HEK293 (cell line): ENCODE results near the gene PIGX.

Experiments
- CTCF ChIA-PET: fragments of 350-600 bp; formaldehyde crosslinking; extraction: SDS; loops from one replicate; lab custom pipeline; 2021; ENCODE audit warnings: antibody characterized with exemption; lab: Yijun Ruan, JAX
- POLR2A ChIA-PET: fragments of 300-600 bp; formaldehyde crosslinking; extraction: SDS; loops from one replicate; lab custom pipeline; 2020; ENCODE audit warnings: antibody characterized with exemption, inconsistent platforms; lab: Yijun Ruan, JAX
- H3K27ac ChIP-seq: fragments of 200-500 bp; sonication (Bioruptor generic); 2 replicates; pipeline ENCODE4 v1.5.1; 2014; ENCODE audit warnings: low read depth, low read length, control low read depth, inconsistent platforms; ENCODE audit errors: extremely low read depth
- H3K36me3 ChIP-seq, 2 experiments: fragments of 200-500 bp in 1 of 2; sonication (Bioruptor generic) in 1 of 2; 1 replicate in 1 of 2; 2 replicates in 1 of 2; pipeline ENCODE4 v1.5.1; 2014 to 2017; ENCODE audit warnings: inconsistent platforms in 2 of 2, low read length in 2 of 2; ENCODE audit not compliant: control insufficient read depth in 2 of 2, insufficient read depth in 1 of 2
- H3K4me1 ChIP-seq: fragments of 200-500 bp; sonication (Bioruptor generic); 2 replicates; pipeline ENCODE4 v1.5.1; 2014; ENCODE audit warnings: mild to moderate bottlenecking, low read length, inconsistent platforms; ENCODE audit not compliant: control insufficient read depth, insufficient read depth
- H3K4me3 ChIP-seq: 2 replicates; pipeline ENCODE4 v1.5.1; 2011; ENCODE audit warnings: low read depth, mild to moderate bottlenecking, control low read depth, low read length, moderate library complexity
- H3K9me3 ChIP-seq: fragments of 200-500 bp; sonication (Bioruptor generic); 2 replicates; pipeline ENCODE4 v1.5.1; 2014; ENCODE audit warnings: low read depth, low read length, inconsistent platforms; ENCODE audit not compliant: control insufficient read depth, insufficient read depth
- EGR2 ChIP-seq: fragments of 450-650 bp; formaldehyde crosslinking; IDR thresholded peaks from 2 replicates; pipeline ENCODE4 v1.5.1; 2016; ENCODE audit warnings: low read depth, missing biosample characterization, missing genetic modification characterization
- FEZF1 ChIP-seq: fragments of 450-650 bp; formaldehyde crosslinking; IDR thresholded peaks from 2 replicates; pipeline ENCODE4 v1.5.1; 2016; ENCODE audit warnings: missing biosample characterization, missing genetic modification characterization
- PRDM1 ChIP-seq: fragments of 450-650 bp; formaldehyde crosslinking; IDR thresholded peaks from 2 replicates; pipeline ENCODE4; 2016; ENCODE audit warnings: missing biosample characterization, missing genetic modification characterization
- RBAK ChIP-seq: fragments of 450-650 bp; formaldehyde crosslinking; IDR thresholded peaks from 2 replicates; pipeline ENCODE4 v1.5.1; 2016; ENCODE audit warnings: missing biosample characterization, missing genetic modification characterization
- TCF7L2 ChIP-seq: IDR thresholded peaks from 2 replicates; pipeline ENCODE4 v1.6.1; 2011; ENCODE audit warnings: low read depth, mild to moderate bottlenecking, inconsistent platforms, low read length, moderate library complexity, borderline replicate concordance
- ZIC2 ChIP-seq: fragments of 450-650 bp; formaldehyde crosslinking; IDR thresholded peaks from 2 replicates; pipeline ENCODE4 v1.5.1; 2016; ENCODE audit warnings: missing biosample characterization, missing genetic modification characterization
- ZNF18 ChIP-seq: fragments of 450-650 bp; formaldehyde crosslinking; IDR thresholded peaks from 2 replicates; pipeline ENCODE4 v1.5.1; 2016; ENCODE audit warnings: missing biosample characterization, missing genetic modification characterization
- ZNF292 ChIP-seq: fragments of 450-650 bp; formaldehyde crosslinking; IDR thresholded peaks from 2 replicates; pipeline ENCODE4 v1.5.1; 2016; ENCODE audit warnings: low read depth, missing biosample characterization, missing genetic modification characterization, borderline replicate concordance
- ZNF473 ChIP-seq: fragments of 450-650 bp; formaldehyde crosslinking; IDR thresholded peaks from 2 replicates; pipeline ENCODE4 v1.5.1; 2017; ENCODE audit warnings: missing biosample characterization, missing genetic modification characterization
- ZNF518A ChIP-seq: fragments of 450-650 bp; formaldehyde crosslinking; conservative IDR thresholded peaks from 2 replicates; pipeline ENCODE4 v1.5.1; 2016; ENCODE audit warnings: low read depth, missing biosample characterization, missing genetic modification characterization
- ZNF529 ChIP-seq: fragments of 450-650 bp; formaldehyde crosslinking; IDR thresholded peaks from 2 replicates; pipeline ENCODE4 v1.5.1; 2017; ENCODE audit warnings: missing genetic modification characterization, missing biosample characterization; ENCODE audit not compliant: insufficient replicate concordance
- ZNF544 ChIP-seq: fragments of 450-650 bp; formaldehyde crosslinking; IDR thresholded peaks from 2 replicates; pipeline ENCODE4 v1.5.0; 2017; ENCODE audit warnings: missing biosample characterization, missing genetic modification characterization
- ZNF561 ChIP-seq: fragments of 450-650 bp; IDR thresholded peaks from 2 replicates; pipeline ENCODE4 v1.5.1; 2018; ENCODE audit warnings: missing biosample characterization, missing genetic modification characterization, borderline replicate concordance
- ZNF600 ChIP-seq: fragments of 450-650 bp; formaldehyde crosslinking; IDR thresholded peaks from 2 replicates; pipeline ENCODE4 v1.5.1; 2016; ENCODE audit warnings: missing biosample characterization, missing genetic modification characterization
- ZNF76 ChIP-seq: fragments of 450-650 bp; formaldehyde crosslinking; IDR thresholded peaks from 2 replicates; pipeline ENCODE4; 2016; ENCODE audit warnings: low read depth, missing biosample characterization, missing genetic modification characterization, borderline replicate concordance
- ZSCAN30 ChIP-seq: fragments of 450-650 bp; IDR thresholded peaks from 2 replicates; pipeline ENCODE4 v1.5.1; 2018; ENCODE audit warnings: missing biosample characterization, mild to moderate bottlenecking, missing genetic modification characterization, moderate library complexity
- TF ChIP-seq, protein P1 (sequence below): fragments of 450-650 bp; formaldehyde crosslinking; IDR thresholded peaks from 2 replicates; pipeline ENCODE4 v1.5.1; 2017; ENCODE audit warnings: missing biosample characterization, missing genetic modification characterization

The PIGX gene

DNA sequence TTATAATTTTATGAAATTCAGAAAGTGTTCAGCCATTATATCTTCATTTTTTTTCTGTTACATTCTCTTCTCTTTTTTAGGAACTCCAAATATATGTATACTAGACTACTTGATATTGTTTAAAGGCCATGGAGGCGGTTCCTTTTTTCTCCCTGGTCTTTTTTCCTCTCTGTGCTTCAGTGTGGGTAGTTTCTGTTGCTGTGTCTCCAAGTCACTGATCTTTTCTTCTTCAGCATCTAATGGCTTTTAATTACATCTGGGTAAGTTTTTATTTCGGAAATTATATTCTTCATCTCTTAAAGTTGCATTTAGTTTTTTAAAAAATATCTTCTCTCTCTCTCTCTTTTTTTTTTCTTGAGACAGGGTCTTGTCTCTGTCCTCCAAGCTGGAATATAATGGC is 8.9 kb downstream of the PIGX start (continued):
- TF ChIP-seq ZNF518A (tag by site-specific recombination) (no peak), ZNF18 (tag by site-specific recombination) (no peak), ZNF473 (no peak), TCF7L2 (no peak)
- TF ChIP-seq, protein P1, sequence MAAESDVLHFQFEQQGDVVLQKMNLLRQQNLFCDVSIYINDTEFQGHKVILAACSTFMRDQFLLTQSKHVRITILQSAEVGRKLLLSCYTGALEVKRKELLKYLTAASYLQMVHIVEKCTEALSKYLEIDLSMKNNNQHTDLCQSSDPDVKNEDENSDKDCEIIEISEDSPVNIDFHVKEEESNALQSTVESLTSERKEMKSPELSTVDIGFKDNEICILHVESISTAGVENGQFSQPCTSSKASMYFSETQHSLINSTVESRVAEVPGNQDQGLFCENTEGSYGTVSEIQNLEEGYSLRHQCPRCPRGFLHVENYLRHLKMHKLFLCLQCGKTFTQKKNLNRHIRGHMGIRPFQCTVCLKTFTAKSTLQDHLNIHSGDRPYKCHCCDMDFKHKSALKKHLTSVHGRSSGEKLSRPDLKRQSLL (tag by site-specific recombination): no peak

DNA sequence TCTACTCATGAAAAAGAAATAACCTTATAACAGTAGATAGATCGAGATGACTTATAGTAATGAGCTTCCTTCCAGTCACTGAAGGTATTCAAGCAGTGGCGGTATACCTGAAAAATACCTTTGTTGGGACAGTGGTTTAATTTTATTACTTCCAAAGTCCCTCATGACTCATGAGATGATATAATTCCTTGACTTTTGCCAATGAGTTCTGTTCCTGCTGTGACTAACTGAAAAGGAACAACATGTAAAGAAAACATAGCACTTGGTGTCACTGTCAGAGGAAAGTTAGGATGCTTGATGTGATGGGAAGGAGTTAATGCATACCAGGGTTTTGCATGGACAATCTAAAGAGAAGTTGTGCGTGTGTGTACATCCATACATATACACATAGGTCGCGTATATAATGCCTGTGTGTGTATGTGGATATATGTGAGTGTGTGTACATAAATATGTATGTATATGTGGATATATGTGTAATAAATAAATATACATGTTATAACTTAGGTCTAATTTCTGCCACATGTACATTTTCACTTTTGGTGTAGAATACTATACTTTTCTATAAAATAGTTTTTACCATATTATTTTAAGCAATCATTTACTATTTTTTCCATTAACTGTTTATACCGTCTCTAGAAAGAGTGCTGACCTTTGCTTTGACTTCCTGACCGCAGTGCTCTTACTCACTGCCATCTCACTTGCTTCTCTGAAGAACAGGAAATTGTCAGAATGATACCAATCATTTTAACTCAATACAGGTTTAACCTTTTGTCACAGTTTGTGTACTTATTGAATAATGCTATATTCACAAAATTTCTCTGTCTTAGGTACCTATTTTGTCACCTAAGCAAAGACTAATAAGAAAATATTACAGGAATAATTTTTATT is 14.9 kb downstream of the PIGX start:
- Histone ChIP-seq H3K4me1 (no peaks in the 10 kb centered on the region), H3K4me3 (no peak overlapping the region), H3K9me3 (no peaks in the 10 kb centered on the region), H3K27ac (no peak overlapping the region), H3K36me3 (peaks cover 7 to 63% of the 10 kb centered on the region in 2 experiments)
- ChIA-PET POLR2A (interaction anchor here (1.2 kb wide), 1 partner anchor 13 kb away, joined by 3 read pairs; the partner anchor contains the start of gene PAK2), CTCF (no interaction called here)
- TF ChIP-seq ZNF544 (tag by site-specific recombination) (no peak), ZNF600 (0 out of 2 replicates have a peak, but pooled peaks have one; percentile 30), ZNF561 (tag by site-specific recombination) (no peak), EGR2 (no peak), ZNF292 (no peak), ZNF76 (tag by site-specific recombination) (no peak), FEZF1 (tag by site-specific recombination) (peak; percentile 71), ZIC2 (tag by site-specific recombination) (0 out of 2 replicates have a peak, but pooled peaks have one; percentile 12), RBAK (tag by site-specific recombination) (no peak), PRDM1 (peak; percentile 40; the same call in 1 of the 2 replicates), ZSCAN30 (no peak), ZNF529 (tag by site-specific recombination) (no peak)
